ENCODE results near the gene NUP210. TPM values are rescaled to one million over a fixed set of nuclear protein-coding genes. Genes with fewer than 3 reads are reported as not detected.

Gene NUP210
- total RNA-seq, 1 donor from 2014 or later, result 1.4 TPM

DNA sequence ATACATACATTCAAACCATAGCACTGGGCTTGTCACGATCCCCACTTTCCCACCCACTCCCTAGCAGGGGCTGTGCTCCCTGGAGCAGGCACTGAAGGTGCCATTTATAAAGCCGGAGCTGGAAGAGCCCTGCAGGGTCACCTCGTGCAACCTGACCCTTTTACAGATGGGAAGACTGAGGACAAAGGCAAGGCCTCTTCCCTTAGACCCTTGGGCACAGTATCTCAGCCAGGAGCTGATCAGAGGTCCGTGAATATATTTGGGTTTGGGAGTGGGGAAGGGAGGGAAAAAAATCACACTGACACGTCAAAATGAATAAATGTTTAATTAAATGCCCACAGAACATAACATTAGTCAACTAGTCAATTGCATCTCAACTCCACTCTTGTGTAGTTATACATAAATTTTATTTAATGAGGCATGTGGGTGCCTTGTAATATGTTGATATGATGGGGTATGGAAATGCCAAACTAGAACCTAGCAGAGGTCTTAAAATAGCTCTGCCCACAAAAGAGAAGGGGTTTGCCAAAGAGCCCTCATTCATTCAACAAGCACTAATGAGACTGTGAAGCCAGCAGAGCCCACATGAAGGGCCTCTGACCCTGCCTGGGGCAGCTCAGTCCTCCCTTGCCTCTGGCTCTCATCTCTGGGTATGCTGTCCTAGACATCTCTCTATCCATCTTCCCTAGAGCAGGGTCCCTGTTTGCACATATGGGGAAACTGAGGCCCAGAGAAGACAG, 119.4 kb downstream of the NUP210 start:
- H3K4me1 Mint-ChIP-seq (ENCODE audit: unreplicated experiment), result peaks cover 11% of the 10 kb centered on the region
- DNase-seq (ENCODE audit: extremely low spot score, unreplicated experiment), result no peak
- H3K4me3 Mint-ChIP-seq (ENCODE audit: unreplicated experiment), result no peak overlapping the region
- H3K9me3 Mint-ChIP-seq (ENCODE audit: unreplicated experiment), result no peaks in the 10 kb centered on the region
- no peak for TF ChIP-seq CTCF (IDR thresholded peaks at IDR 0.05)
- no peak overlapping the region for H3K27ac Mint-ChIP-seq (ENCODE audit: unreplicated experiment)
- H3K27me3 Mint-ChIP-seq (ENCODE audit: unreplicated experiment), result peaks cover 25% of the 10 kb centered on the region
- no peaks in the 10 kb centered on the region for H3K36me3 Mint-ChIP-seq (ENCODE audit: unreplicated experiment)

GRCh38 chr3:13299531-13300155, 120.5 kb downstream of the NUP210 start:
- DNase-seq (ENCODE audit: extremely low spot score, unreplicated experiment), result no peak
- H3K9me3 Mint-ChIP-seq (ENCODE audit: unreplicated experiment), result no peaks in the 10 kb centered on the region
- H3K4me1 Mint-ChIP-seq (ENCODE audit: unreplicated experiment), result peaks cover 11% of the 10 kb centered on the region

DNA sequence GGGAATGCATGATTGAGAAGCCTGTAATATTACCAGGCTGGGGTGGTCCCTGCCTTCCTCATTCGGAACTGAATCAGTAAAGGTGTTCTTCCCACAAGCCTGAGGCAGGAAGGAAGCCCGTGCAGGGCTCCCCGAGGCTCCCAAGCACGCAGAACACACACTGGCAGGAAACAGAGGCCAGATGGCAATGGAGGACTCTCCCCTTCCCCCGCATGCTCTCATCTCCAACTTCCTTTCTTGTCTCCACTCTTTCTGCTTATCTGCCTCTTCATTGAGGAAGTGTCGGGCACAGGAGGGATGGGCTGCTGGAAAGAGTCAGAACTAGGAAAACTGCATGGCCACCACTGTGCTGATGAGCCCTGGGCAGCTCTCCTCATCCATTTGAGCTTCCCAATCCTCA, 123.5 kb downstream of the NUP210 start:
- no peaks in the 10 kb centered on the region for H3K36me3 Mint-ChIP-seq (ENCODE audit: unreplicated experiment)
- no peak for DNase-seq (ENCODE audit: extremely low spot score, unreplicated experiment)
- TF ChIP-seq CTCF (IDR thresholded peaks at IDR 0.05), result no peak
- peaks cover 7% of the 10 kb centered on the region for H3K4me1 Mint-ChIP-seq (ENCODE audit: unreplicated experiment)
- H3K9me3 Mint-ChIP-seq (ENCODE audit: unreplicated experiment), result no peaks in the 10 kb centered on the region
- H3K27me3 Mint-ChIP-seq (ENCODE audit: unreplicated experiment), result peaks cover 39% of the 10 kb centered on the region
- H3K4me3 Mint-ChIP-seq (ENCODE audit: unreplicated experiment), result no peak overlapping the region
- no peak overlapping the region for H3K27ac Mint-ChIP-seq (ENCODE audit: unreplicated experiment)

More at GRCh38 chr3:13299531-13300155, 120.5 kb downstream of the NUP210 start:
- H3K27me3 Mint-ChIP-seq (ENCODE audit: unreplicated experiment), result peaks cover 33% of the 10 kb centered on the region
- no peaks in the 10 kb centered on the region for H3K36me3 Mint-ChIP-seq (ENCODE audit: unreplicated experiment)
- no peak overlapping the region for H3K27ac Mint-ChIP-seq (ENCODE audit: unreplicated experiment)
- H3K4me3 Mint-ChIP-seq (ENCODE audit: unreplicated experiment), result no peak overlapping the region
- no peak for TF ChIP-seq CTCF (IDR thresholded peaks at IDR 0.05)

GRCh38 chr3:13294442-13295351, 125.4 kb downstream of the NUP210 start:
- no peak for DNase-seq (ENCODE audit: extremely low spot score, unreplicated experiment)
- H3K4me1 Mint-ChIP-seq (ENCODE audit: unreplicated experiment), result no peaks in the 10 kb centered on the region
- no peak overlapping the region for H3K27ac Mint-ChIP-seq (ENCODE audit: unreplicated experiment)
- no peaks in the 10 kb centered on the region for H3K36me3 Mint-ChIP-seq (ENCODE audit: unreplicated experiment)
- H3K27me3 Mint-ChIP-seq (ENCODE audit: unreplicated experiment), result peaks cover 39% of the 10 kb centered on the region
- H3K9me3 Mint-ChIP-seq (ENCODE audit: unreplicated experiment), result no peaks in the 10 kb centered on the region
- TF ChIP-seq CTCF (IDR thresholded peaks at IDR 0.05), result no peak
- H3K4me3 Mint-ChIP-seq (ENCODE audit: unreplicated experiment), result no peak overlapping the region
